Suppressor macrophage treated with lipopolysaccharide for 4 hours (primary cell): ENCODE data around the gene KLHL35.
"Not testable (repeated sequence)": the region's sequence is repeated elsewhere in the genome, so short reads cannot be mapped to it uniquely, and the experiment has no call there.

Experiments
- DNase-seq: peaks from one replicate; pipeline ENCODE4 v3.0.0-alpha.2; 2020

KLHL35 gene

DNA sequence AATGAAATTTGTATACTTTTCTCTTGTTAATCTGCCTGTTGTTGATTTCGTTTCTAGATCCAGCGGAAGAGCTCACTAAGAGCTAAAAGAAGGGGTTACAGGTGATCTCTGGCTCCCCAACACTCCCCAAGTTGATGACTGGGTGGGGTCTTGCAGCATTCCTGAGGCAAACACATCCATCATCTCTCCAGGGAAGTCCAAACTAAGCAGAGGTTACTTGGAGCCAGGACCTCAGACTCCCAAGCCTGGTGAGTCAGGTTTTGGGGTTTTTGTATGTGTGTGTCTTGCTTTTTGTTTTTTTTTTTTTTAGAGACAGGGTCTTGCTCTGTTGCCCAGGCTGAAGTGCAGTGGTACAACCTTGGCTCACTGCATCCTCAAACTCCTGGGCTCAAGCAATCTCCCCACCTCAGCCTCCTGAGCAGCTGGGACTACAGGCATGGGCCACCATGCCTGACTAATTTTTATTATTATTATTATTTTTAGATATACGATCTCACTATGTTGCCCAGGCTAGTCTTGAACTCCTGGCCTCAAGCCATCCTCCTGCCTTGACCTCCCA lies 45.2 kb downstream of the KLHL35 start:
- no peak for DNase-seq

DNA sequence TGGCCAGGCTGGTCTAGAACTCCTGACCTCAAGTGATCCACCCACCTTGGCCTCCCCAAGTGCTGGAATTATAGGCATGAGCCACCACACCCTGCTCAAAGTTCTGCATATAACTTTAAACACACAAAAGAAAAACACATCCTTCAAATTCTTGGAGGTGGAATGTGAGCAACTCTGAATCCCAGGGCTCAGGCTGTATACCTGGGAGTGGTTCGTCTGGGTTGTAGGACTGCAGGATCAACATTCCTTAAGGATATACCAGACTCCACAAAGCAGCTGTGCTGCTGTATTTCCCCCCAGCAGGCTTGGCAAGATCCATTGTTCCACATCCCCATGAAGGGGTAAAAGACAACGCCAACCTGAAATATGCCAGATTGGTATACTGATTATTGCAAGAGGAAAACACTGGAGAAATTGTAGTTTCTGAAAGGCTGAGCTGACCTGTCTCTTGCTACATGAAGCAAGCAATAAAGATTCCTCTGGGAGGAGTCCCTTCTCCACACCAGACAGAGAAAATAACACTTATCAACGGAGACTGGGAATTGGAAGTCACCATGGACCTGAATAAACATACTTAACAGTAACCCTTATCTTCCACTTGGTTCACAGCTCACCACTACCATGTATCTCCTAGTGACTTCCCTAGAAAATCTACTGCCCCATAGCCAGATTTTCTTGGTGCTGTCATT lies 45.9 kb downstream of the KLHL35 start:
- DNase-seq: no peak

DNA sequence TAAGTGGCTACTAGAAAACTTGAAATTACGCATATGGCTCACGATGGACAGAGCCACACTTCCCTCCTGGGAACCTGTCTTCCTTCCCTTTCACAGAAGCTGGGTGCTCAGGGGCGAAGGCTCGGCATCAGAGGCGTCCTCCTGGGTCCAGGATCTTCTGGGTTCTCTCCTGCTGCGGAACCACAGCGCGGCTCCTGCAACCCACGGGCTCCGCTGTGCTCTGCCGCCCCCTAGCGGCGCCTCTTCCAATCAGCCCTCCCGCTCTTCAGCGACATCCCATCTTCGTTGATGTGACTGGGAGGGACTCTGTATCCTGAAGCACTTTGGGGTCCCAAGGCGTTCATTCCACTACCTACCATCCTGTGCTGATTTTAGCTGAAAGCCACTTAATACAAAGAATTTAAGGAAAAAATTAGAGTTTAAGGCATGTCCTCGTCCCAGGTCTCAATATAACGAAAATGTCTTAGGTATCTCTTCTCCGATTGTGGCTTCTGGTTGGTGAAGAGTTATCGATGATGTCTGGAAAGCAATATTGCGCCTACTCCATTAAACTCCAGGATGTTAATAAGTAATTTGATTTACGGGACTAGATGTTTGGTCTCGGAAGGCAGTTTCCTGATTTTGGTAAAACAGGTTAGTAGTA lies 48.4 kb downstream of the KLHL35 start:
- peak; percentile 90 for DNase-seq

DNA sequence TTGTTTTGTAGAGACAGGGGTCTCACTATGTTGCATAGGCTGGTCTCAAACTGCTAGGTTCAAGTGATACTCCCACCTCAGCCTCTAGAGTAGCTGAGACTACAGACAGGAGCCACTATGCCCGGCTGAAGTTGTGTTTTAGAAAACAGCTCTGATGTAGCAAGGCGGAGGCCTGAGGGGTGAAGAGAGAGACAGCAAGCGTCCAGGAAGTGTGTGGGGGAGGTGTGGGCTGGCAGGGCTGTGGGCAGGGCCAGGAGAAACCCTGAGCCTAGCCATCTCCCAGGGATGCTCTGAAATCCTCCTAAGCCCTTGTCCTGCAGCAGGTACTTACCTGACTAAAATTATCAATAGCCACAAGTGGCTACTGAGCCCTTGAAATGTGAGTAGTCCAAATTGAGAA lies 49.8 kb downstream of the KLHL35 start:
- peak; percentile 30 for DNase-seq

DNA sequence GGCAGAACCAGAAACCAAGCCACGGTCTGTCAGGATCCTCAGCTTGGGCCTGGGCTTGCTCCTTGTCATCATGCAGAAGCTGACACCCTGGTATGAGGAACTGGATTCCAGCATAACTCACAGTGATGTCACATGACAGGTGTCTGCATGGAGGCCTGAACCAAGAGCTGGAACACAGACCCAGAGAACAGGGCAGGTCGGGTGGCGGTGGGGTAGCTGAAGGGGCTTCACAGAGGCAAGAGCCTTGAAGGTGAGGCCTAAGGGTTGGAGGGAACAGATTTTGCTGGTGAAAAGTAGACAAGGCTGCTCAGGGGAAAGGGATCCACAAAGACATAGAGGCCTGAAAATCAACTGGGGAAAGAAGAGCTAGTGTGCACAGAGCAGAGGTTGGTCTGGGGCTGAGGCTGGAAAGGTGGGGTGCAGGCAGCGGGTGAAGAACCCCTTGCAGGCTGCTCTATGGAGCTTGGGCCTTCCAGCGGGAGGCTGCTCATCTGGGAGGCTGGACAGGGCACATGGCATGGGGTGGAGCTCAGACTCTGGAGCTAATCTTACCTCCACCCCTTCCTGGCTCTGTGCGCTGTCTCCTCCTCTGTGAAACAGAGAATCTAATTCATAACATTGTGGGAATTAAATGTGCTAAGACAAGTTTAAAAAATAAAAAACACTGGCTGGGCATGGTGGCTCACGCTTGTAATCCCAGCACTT lies 52.1 kb downstream of the KLHL35 start:
- peak; percentile 68 for DNase-seq

DNA sequence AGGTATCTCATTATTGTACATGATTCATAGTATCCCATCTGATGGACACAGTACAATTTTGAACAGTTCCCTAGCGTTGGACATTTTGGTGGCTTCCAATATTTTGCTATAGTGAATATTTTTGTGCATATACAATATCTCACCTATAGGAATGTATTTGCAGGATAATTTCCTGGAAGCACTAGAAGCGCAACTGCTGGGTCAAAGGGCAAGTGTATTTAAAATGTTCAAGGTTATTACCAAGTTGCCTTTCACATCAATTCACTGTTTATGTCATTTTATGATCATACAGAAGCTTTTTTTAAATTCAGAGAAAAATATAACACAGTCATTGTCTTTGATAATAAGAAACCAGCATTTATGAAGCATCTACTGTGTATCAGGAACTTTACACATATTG lies 52.8 kb downstream of the KLHL35 start:
- no peak for DNase-seq

DNA sequence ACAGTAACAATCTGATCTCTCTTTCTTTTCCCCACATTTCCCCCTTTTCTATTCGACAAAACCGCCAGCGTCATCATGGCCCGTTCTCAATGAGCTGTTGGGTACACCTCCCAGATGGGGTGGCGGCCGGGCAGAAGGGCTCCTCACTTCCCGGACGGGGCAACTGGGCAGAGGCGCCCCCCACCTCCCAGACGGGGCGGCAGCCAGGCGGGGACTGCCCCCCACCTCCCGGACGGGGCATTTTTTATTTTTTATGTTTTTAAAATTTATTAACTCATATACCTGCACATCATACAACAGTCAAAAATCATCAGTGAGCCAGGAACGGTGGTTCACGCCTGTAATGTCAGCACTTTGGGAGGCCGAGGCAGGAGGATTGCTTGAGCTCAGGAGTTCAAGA lies 54.2 kb downstream of the KLHL35 start:
- not testable (repeated sequence) for DNase-seq

DNA sequence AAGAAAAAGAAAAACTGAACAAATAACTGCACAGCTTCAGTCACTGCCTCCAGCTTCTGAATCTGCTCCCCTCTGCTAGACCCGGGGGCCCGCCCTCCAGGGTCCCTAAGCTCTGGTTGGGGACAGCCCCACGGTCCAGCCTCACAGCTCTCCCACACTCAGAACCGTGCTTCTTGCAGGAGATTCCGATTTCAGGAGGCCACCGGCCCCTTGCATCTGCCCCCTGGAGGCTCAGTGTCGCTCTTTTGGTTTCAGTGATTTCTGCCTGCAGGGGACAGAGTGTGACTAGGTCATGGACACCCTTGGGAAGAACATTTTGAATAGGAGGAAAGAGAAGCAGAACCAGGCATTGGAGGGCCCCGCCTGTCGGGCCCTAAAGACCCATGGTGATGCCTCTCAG lies 56.8 kb downstream of the KLHL35 start:
- no peak for DNase-seq

DNA sequence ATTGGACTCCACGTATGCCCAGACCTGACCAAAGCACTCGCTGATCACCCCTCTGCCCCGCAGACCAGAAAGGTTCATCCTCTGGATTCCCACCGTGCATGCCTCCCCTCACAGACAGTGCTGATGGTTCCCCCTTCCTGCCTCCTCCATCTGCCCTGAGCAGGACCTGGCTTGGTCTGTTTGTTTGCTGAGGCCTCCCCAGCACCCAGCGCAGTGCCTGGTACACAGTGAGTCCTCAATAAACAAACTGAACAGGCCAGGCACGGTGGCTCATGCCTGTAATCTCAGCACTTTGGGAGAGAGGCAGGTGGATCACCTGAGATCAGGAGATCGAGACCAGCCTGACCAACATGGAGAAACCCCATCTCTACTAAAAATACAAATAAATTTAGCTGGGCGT lies 57.4 kb downstream of the KLHL35 start:
- no peak for DNase-seq

DNA sequence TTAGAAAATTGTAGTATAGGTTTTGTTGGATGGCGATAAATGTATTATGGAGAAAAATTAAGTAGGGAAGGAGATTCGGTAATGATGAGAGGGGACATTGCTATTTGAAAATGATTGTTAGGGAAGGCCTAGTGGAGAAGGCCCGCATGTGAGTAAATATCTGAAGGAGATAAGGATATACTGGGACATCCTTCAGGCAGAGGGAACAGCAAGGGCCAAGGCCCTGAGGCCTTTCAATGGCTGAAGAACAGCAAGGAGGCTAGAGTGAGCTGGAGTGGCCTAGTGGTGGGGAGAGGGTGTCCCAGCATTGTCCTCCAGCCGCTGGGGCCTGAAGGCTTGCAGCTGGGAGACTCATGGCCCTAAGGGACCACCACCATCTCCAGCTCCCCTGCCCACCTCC lies 58.4 kb downstream of the KLHL35 start:
- no peak for DNase-seq

DNA sequence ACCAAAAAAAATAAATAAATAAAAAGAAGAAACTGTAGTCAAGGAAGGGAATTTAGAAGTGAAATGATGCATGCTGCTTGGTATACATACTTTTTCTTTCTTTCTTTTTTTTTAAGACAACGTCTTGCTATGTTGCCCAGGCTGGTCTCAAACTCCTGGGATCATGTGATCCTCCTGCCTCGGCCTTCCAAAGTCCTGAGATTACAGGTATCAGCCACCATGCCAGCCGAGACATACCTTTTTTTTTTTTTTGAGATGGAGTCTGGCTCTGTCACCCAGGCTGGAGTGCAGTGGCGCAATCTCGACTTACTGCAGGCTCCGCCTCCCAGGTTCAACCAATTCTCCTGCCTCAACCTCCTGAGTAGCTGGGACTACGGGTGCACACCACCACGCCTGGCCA lies 59.8 kb downstream of the KLHL35 start:
- DNase-seq: no peak
